ENCODE results near the gene FOLH1.
"Not testable (repeated sequence)": the region's sequence is repeated elsewhere in the genome, so short reads cannot be mapped to it uniquely, and the experiment has no call there.

DNA sequence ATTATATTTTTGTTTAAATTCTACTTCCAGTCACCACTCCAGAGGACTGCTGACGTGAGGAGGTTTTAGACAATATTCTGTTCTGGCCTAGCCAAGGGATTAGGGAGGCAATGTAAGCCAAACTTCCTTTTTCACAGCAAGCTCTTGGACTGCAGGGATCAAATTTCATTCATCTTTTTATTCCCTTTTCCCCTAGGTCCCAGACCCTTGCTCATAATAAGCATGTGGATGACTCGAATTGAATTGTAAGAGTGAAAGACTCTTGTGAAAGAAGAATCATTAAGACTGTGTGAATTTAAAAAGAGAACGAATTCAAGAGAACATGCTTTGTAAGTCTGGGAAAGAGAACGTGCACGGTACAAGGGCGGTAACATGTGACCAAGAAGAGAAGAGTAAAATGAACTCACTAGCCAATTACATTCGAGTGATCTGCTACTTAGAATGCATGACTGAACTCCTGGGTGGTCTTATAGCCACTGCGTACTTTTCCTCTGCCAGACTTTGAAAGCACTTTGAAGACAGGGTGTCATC is 16.9 kb upstream of the FOLH1 start:
- not testable (repeated sequence) for TF ChIP-seq EZH2 (IDR thresholded peaks at IDR 0.05; ENCODE audit: insufficient read depth, poor library complexity, severe bottlenecking); EZH2phosphoT487 (IDR thresholded peaks at IDR 0.05; ENCODE audit: insufficient read depth, low read depth)
